K562 (cell line): ENCODE results near the gene PPP1R15A. TPM values are rescaled to one million over a fixed set of nuclear protein-coding genes. Genes with fewer than 3 reads are reported as not detected.

Experiments
- BCOR ChIP-seq: fragments of 450-650 bp; IDR thresholded peaks from 2 replicates; pipeline ENCODE4 v1.6.1; 2016
- CBX3 ChIP-seq, 2 experiments: IDR thresholded peaks; 1 replicate in 1 of 2; 2 replicates in 1 of 2; pipeline ENCODE4 v1.6.1; 2012; ENCODE audit warnings: inconsistent platforms in 2 of 2, low read length in 2 of 2, borderline replicate concordance in 1 of 2, control low read depth in 1 of 2
- CREM ChIP-seq: IDR thresholded peaks from 2 replicates; pipeline ENCODE4 v1.6.1; 2014; ENCODE audit warnings: antibody characterized with exemption, low read depth
- DPF2 ChIP-seq: fragments of 450-650 bp; IDR thresholded peaks from 2 replicates; pipeline ENCODE4 v1.6.1; 2016
- E2F6 ChIP-seq, 2 experiments: IDR thresholded peaks; 2 replicates each; pipeline ENCODE4 v1.6.1; 2011; ENCODE audit warnings: borderline replicate concordance in 1 of 2, control low read depth in 1 of 2, low read depth in 1 of 2, low read length in 1 of 2, mild to moderate bottlenecking in 1 of 2, mixed read lengths in 1 of 2, moderate library complexity in 1 of 2; ENCODE audit not compliant: insufficient read depth in 1 of 2, insufficient read length in 1 of 2, poor library complexity in 1 of 2, severe bottlenecking in 1 of 2; ENCODE audit errors: extremely low read depth in 1 of 2
- GABPB2 ChIP-seq: fragments of 250-450 bp; sonication (Bioruptor Pico); conservative IDR thresholded peaks from 2 replicates; pipeline ENCODE4 v1.5.1; 2021; ENCODE audit warnings: mild to moderate bottlenecking
- HDAC3 ChIP-seq: fragments of 450-650 bp; IDR thresholded peaks from 2 replicates; pipeline ENCODE4 v1.6.1; 2018; ENCODE audit warnings: borderline replicate concordance, mild to moderate bottlenecking, moderate library complexity; ENCODE audit not compliant: partially characterized antibody
- HNRNPK ChIP-seq: fragments of 200-400 bp; formaldehyde crosslinking; IDR thresholded peaks from one replicate; pipeline ENCODE4 v1.6.1; 2018; ENCODE audit warnings: mild to moderate bottlenecking, low read depth, low read length; ENCODE audit not compliant: poor library complexity, severe bottlenecking
- KAT2B ChIP-seq: IDR thresholded peaks from one replicate; pipeline ENCODE4 v1.6.1; 2012; ENCODE audit warnings: low read depth, mild to moderate bottlenecking, control low read depth, inconsistent platforms, low read length, moderate library complexity
- MCM2 ChIP-seq: fragments of 450-650 bp; IDR thresholded peaks from 2 replicates; pipeline ENCODE4 v1.6.1; 2017; ENCODE audit warnings: low read depth, mild to moderate bottlenecking
- MTA2 ChIP-seq: fragments of 450-650 bp; IDR thresholded peaks from 2 replicates; pipeline ENCODE4 v1.6.1; 2016; ENCODE audit warnings: low read depth
- MYNN ChIP-seq, 2 experiments: sonication (generic); formaldehyde crosslinking in 1 of 2; IDR thresholded peaks; 2 replicates each; pipeline versions ENCODE4 v1.5.0 to v1.6.1; 2016 to 2020; ENCODE audit warnings: antibody characterized with exemption in 1 of 2, missing genetic modification reagents in 1 of 2
- NR3C1 ChIP-seq: sonication (generic); formaldehyde crosslinking; IDR thresholded peaks from 2 replicates; pipeline ENCODE4 v1.8.1; 2022; ENCODE audit warnings: missing genetic modification reagents
- PRDM10 ChIP-seq: fragments of 450-650 bp; IDR thresholded peaks from 2 replicates; pipeline ENCODE4 v1.6.1; 2018; ENCODE audit not compliant: partially characterized antibody
- SIN3A ChIP-seq, 2 experiments: fragments of 150-350 bp in 1 of 2; IDR thresholded peaks; 2 replicates each; pipeline ENCODE4 v1.6.1; 2011 to 2016; ENCODE audit warnings: borderline replicate concordance in 2 of 2, low read depth in 2 of 2, low read length in 2 of 2, mild to moderate bottlenecking in 2 of 2, moderate library complexity in 2 of 2; ENCODE audit not compliant: control insufficient read depth in 1 of 2
- SIX5 ChIP-seq, 2 experiments: IDR thresholded peaks; 2 replicates each; pipeline ENCODE4 v1.6.1; 2011; ENCODE audit warnings: low read length in 2 of 2, borderline replicate concordance in 1 of 2, low read depth in 1 of 2, mild to moderate bottlenecking in 1 of 2, moderate library complexity in 1 of 2; ENCODE audit not compliant: insufficient read depth in 1 of 2
- SOX6 ChIP-seq: fragments of 450-650 bp; IDR thresholded peaks from 2 replicates; pipeline ENCODE4 v1.6.1; 2014; ENCODE audit warnings: mild to moderate bottlenecking
- TAL1 ChIP-seq: fragments of 450-650 bp; IDR thresholded peaks from 2 replicates; pipeline ENCODE4 v1.6.1; 2016; ENCODE audit warnings: mild to moderate bottlenecking
- WHSC1 ChIP-seq: IDR thresholded peaks from one replicate; pipeline ENCODE4 v1.6.1; 2012; ENCODE audit warnings: low read length, control low read depth, inconsistent platforms
- ZBTB7A ChIP-seq: IDR thresholded peaks from 2 replicates; pipeline ENCODE4 v1.6.1; 2011; ENCODE audit warnings: low read depth, mild to moderate bottlenecking, low read length, moderate library complexity, borderline replicate concordance; ENCODE audit not compliant: control insufficient read depth
- ZKSCAN1 ChIP-seq: fragments of 150-350 bp; IDR thresholded peaks from 2 replicates; pipeline ENCODE4 v1.6.1; 2016; ENCODE audit warnings: low read depth, low read length
- ZNF174 ChIP-seq: fragments of 250-450 bp; sonication (Bioruptor Pico); IDR thresholded peaks from 2 replicates; pipeline ENCODE4 v1.4.0; 2020; ENCODE audit warnings: mild to moderate bottlenecking
- ZNF436 ChIP-seq: fragments of 250-450, 450-650 bp; sonication (Bioruptor Pico); formaldehyde crosslinking; IDR thresholded peaks from 2 replicates; pipeline ENCODE4 v1.7.0; 2020; ENCODE audit warnings: mild to moderate bottlenecking
- polyA plus RNA-seq, 8 experiments: library from polyadenylated mRNA; depleted of rRNA in 4 of 8; stranded (reverse) in 5 of 8; unstranded in 3 of 8; fragments of >200 nt; fragmentation: Nextera tagmentation in 2 of 8; fragmentation: Illumina TruSeq in 1 of 8; extraction: Ambion mirVana in 2 of 8; extraction: Trizol in 1 of 8; gene quantifications; 2 replicates each; pipeline versions ENCODE4 v1.2.1 to v1.2.3, GENCODE V29; 2011 to 2014; ENCODE audit warnings: inconsistent platforms in 1 of 8, missing spikeins in 1 of 8
- total RNA-seq, 7 experiments: library from RNA; depleted of rRNA in 6 of 7; stranded (reverse); fragments of >200 nt in 6 of 7; fragmentation: Illumina TruSeq in 2 of 7; extraction: Trizol in 2 of 7; gene quantifications; 2 replicates each; pipeline versions ENCODE4 v1.2.1 to v1.2.3, GENCODE V29; 2011 to 2021; ENCODE audit warnings: low replicate concordance in 1 of 7
- TF ChIP-seq, protein P1 (sequence below): sonication (generic); formaldehyde crosslinking; IDR thresholded peaks from 2 replicates; pipeline ENCODE4 v1.9.0; 2022; ENCODE audit warnings: mild to moderate bottlenecking, missing genetic modification reagents

The PPP1R15A gene
- total and polyA plus RNA-seq, 9 of the 15 experiments (the other 6 are each of a cell fraction or from before 2014, with no cell fraction given), result 0.42 to 73.7 (median 44.0) TPM

GRCh38 chr19:48899781-48900476, 27.7 kb downstream of the PPP1R15A start, which contains the start of gene NUCB1 (continued):
- TF ChIP-seq NR3C1, result no peak
- TF ChIP-seq MYNN (IDR thresholded peaks at IDR 0.05), result 0 out of 2 replicates have a peak, but pooled peaks have one; percentile 52
- no peak for TF ChIP-seq MYNN (CRISPR knock-in tag; IDR thresholded peaks at IDR 0.05)
- no peak for TF ChIP-seq HNRNPK
- 0 out of 2 replicates have a peak, but pooled peaks have one; percentile 7 for TF ChIP-seq MTA2
- no peak for TF ChIP-seq DPF2
- no peak for TF ChIP-seq ZNF174 (CRISPR knock-in tag)
- TF ChIP-seq SOX6, result peak; percentile 36; the same call in 1 of the 2 replicates
- peak; percentile 80 to 84 for TF ChIP-seq SIX5 (IDR thresholded peaks at IDR 0.05; ENCODE audit: borderline replicate concordance in 1 of 2, insufficient read depth in 1 of 2, low read depth in 1 of 2, low read length in 2 of 2)
- TF ChIP-seq CBX3 (IDR thresholded peaks at IDR 0.05; ENCODE audit: borderline replicate concordance in 1 of 2, low read length in 2 of 2), result 0 out of 3 replicates have a peak, but pooled peaks of 1 of the 2 experiments have one; percentile 52
- TF ChIP-seq MCM2, result no peak
- no peak for TF ChIP-seq KAT2B
- TF ChIP-seq SIN3A (IDR thresholded peaks at IDR 0.05; ENCODE audit: borderline replicate concordance in 2 of 2, control insufficient read depth in 1 of 2, low read depth in 2 of 2, low read length in 2 of 2), result peak in 1 of 2 experiments; percentile 54; a peak in 2 of 4 replicates
- TF ChIP-seq ZKSCAN1, result no peak
- TF ChIP-seq E2F6 (IDR thresholded peaks at IDR 0.05; ENCODE audit: borderline replicate concordance in 1 of 2, extremely low read depth in 1 of 2, insufficient read depth in 1 of 2, insufficient read length in 1 of 2, low read depth in 1 of 2, low read length in 1 of 2, poor library complexity in 1 of 2, severe bottlenecking in 1 of 2), result peak; percentile 72 to 86
- TF ChIP-seq ZBTB7A, result peak; percentile 66; the same call in 1 of the 2 replicates
- TF ChIP-seq HDAC3, result peak; percentile 13
- 0 out of 2 replicates have a peak, but pooled peaks have one; percentile 18 for TF ChIP-seq BCOR
- TF ChIP-seq, protein P1, sequence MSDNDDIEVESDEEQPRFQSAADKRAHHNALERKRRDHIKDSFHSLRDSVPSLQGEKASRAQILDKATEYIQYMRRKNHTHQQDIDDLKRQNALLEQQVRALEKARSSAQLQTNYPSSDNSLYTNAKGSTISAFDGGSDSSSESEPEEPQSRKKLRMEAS (CRISPR knock-in tag), result peak; percentile 75
- TF ChIP-seq TAL1, result no peak
- TF ChIP-seq CREM, result peak; percentile 91
- no peak for TF ChIP-seq GABPB2 (CRISPR knock-in tag)
- TF ChIP-seq WHSC1, result no peak
- no peak for TF ChIP-seq ZNF436
- TF ChIP-seq PRDM10, result peak; percentile 60
